ENCODE measurements around the gene SOCS7.

DNA sequence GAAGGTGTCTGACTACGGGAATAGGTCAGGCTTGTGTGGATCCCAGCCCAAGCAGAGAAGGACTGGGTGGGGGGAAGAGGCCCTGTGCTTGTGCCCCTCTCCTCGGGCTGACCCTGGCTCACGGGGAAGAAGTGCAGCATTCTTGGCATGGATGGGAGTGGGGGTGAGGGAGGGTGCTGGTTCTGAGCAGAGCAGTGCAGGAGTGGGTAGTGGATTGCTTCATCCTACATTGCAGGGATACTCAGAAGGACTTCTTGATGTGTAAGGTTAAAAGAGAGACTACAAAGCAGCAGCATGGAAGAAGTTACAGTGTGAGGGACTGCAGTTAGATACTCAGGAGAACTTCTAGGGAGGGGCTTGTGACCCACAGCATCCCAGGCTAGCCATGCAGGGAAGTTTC is 78.7 kb downstream of the SOCS7 start:
- TF ChIP-seq CTCF (IDR thresholded peaks at IDR 0.05; ENCODE audit: insufficient read depth, low read depth, low read length) (no peak), EZH2 (IDR thresholded peaks at IDR 0.05; ENCODE audit: insufficient read depth, low read length) (no peak)
